Amniotic epithelial cell (primary cell): ENCODE results near the gene NABP2.
"Not testable (repeated sequence)": the region's sequence is repeated elsewhere in the genome, so short reads cannot be mapped to it uniquely, and the experiment has no call there.

Source experiments
- DNase-seq: peaks from one replicate; pipeline ENCODE4 v3.0.0-alpha.2; 2010; ENCODE audit warnings: low read depth

The NABP2 gene

GRCh38 chr12:56244494-56244893, 20.4 kb downstream of the NABP2 start:
- no peak for DNase-seq

- DNase-seq: no peak
These were observed 23.8 kb downstream of the NABP2 start for GRCh38 chr12:56247923-56248322.

- DNase-seq: no peak
These were observed 24.6 kb downstream of the NABP2 start for GRCh38 chr12:56248711-56249110.

- no peak for DNase-seq
These were observed 28.5 kb downstream of the NABP2 start for GRCh38 chr12:56252649-56253048.

- DNase-seq: no peak
These were observed 28.9 kb downstream of the NABP2 start for GRCh38 chr12:56253091-56253490.

- DNase-seq: no peak
These were observed 31.5 kb downstream of the NABP2 start for GRCh38 chr12:56255671-56256070.

- DNase-seq: peak; percentile 43
These were observed 32.3 kb downstream of the NABP2 start for GRCh38 chr12:56256326-56256960.

GRCh38 chr12:56257071-56257470, 32.9 kb downstream of the NABP2 start:
- DNase-seq: no peak

- DNase-seq: peak; percentile 14
These were observed 33.4 kb downstream of the NABP2 start for GRCh38 chr12:56257491-56258067.

- DNase-seq: peak; percentile 62
These were observed 34.1 kb downstream of the NABP2 start, which contains the start of gene ANKRD52 for GRCh38 chr12:56258068-56258819. ANKRD52 (minus strand) TSS chr12:56258384; CDS start chr12:56258269, 115 bp downstream.

GRCh38 chr12:56258820-56259183, 34.7 kb downstream of the NABP2 start:
- no peak for DNase-seq

- no peak for DNase-seq
These were observed 36.2 kb downstream of the NABP2 start for GRCh38 chr12:56260380-56260779.

GRCh38 chr12:56260921-56261320, 36.8 kb downstream of the NABP2 start:
- no peak for DNase-seq

GRCh38 chr12:56261503-56262232, 37.5 kb downstream of the NABP2 start:
- peak; percentile 56 for DNase-seq

GRCh38 chr12:56262955-56263354, 38.8 kb downstream of the NABP2 start:
- DNase-seq: not testable (repeated sequence)

- not testable (repeated sequence) for DNase-seq
These were observed 42.0 kb downstream of the NABP2 start for GRCh38 chr12:56266068-56266692.

- peak; percentile 76 for DNase-seq
These were observed 42.7 kb downstream of the NABP2 start, which contains the start of gene COQ10A for GRCh38 chr12:56266693-56267442. COQ10A (plus strand) TSS chr12:56266942; CDS start chr12:56267119, 177 bp downstream.

GRCh38 chr12:56267443-56268071, 43.4 kb downstream of the NABP2 start:
- no peak for DNase-seq

- peak; percentile 29 for DNase-seq
These were observed 46.9 kb downstream of the NABP2 start for GRCh38 chr12:56271031-56271430.

- not testable (repeated sequence) for DNase-seq
These were observed 48.3 kb downstream of the NABP2 start for GRCh38 chr12:56272468-56272867.

- DNase-seq: no peak
These were observed 50.2 kb downstream of the NABP2 start for GRCh38 chr12:56274299-56274698.
